Smooth muscle cell of the brain vasculature (primary cell): ENCODE measurements around the gene HDAC1.

ENCODE experiments used
- DNase-seq: peaks from one replicate; pipeline ENCODE4 v3.0.0-alpha.2; 2012; ENCODE audit warnings: low read depth, low spot score

The HDAC1 gene

DNA sequence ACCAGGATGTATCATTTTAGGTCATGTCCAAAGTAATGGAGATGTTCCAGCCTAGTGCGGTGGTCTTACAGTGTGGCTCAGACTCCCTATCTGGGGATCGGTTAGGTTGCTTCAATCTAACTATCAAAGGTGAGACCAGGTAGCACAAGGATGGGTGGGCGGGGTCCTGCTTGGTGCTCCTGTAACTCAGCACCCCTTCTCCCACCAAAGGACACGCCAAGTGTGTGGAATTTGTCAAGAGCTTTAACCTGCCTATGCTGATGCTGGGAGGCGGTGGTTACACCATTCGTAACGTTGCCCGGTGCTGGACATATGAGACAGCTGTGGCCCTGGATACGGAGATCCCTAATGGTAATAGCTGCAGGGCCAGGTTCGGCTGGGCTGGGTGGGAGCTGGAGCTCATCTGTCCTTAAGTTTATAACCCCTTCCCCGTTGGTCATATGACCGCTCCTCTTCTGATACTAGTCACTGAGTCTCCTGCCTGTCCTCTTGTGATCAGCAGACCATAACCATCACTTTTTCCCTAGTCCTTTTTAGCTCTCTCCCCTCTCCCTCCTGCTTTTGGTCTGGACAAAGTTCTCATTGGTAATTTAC is 38.8 kb downstream of the HDAC1 start:
- no peak for DNase-seq

- no peak for DNase-seq
These were observed 39.7 kb downstream of the HDAC1 start for GRCh38 chr1:32331549-32331948.

DNA sequence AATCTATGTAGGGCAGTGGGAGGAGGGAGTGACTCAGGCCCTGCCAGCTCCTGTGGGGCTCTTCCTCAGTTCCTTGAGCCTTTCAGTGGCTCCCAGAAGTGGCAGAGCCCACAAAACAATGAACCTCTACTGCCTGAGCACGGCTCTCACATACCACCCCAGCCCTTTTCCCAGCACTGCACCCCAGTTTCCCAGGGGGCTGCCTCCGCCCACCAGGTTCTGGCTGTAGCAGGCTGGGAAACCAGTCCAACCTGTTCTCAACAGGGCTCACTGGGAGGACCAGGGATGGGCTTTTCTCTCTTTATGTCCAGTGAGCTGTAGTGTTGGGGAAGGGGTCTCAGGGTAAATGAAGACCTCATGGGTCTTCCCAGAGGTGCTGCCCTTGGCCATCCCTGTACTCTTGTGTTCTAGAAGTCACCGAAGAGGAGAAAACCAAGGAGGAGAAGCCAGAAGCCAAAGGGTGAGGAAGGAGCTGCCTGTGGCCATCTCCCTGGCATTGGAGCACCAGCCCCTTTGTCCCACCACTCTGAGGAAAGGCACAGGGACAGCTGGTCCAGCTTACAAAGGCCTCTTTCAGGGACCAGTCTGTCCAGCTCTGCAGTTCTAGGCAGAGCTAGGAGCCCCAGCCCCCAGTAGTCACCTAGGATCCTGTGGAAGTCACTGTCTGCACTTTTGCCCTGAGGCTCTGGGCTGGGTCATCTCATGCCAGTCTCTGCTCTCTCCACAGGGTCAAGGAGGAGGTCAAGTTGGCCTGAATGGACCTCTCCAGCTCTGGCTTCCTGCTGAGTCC is 40.6 kb downstream of the HDAC1 start:
- no peak for DNase-seq

DNA sequence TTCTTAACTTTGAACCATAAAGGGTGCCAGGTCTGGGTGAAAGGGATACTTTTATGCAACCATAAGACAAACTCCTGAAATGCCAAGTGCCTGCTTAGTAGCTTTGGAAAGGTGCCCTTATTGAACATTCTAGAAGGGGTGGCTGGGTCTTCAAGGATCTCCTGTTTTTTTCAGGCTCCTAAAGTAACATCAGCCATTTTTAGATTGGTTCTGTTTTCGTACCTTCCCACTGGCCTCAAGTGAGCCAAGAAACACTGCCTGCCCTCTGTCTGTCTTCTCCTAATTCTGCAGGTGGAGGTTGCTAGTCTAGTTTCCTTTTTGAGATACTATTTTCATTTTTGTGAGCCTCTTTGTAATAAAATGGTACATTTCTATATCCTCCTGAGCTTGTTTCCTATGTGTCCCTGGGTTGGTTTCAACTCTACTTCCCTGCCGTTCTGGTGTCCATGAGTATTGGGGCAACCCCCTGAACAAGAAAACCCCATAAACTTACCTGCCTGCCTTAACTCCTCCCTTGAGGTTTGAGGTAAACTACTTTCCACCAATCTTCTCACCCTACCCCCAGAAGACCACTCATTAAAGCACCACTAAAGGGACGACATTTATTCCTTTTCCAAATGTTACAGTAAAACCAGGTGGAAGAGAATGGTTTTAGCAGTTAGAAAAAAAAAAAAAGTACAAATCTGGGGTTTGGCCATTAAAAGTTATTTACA is 41.5 kb downstream of the HDAC1 start:
- no peak for DNase-seq

GRCh38 chr1:32334274-32334861 is 42.5 kb downstream of the HDAC1 start:
- DNase-seq, result no peak

DNA sequence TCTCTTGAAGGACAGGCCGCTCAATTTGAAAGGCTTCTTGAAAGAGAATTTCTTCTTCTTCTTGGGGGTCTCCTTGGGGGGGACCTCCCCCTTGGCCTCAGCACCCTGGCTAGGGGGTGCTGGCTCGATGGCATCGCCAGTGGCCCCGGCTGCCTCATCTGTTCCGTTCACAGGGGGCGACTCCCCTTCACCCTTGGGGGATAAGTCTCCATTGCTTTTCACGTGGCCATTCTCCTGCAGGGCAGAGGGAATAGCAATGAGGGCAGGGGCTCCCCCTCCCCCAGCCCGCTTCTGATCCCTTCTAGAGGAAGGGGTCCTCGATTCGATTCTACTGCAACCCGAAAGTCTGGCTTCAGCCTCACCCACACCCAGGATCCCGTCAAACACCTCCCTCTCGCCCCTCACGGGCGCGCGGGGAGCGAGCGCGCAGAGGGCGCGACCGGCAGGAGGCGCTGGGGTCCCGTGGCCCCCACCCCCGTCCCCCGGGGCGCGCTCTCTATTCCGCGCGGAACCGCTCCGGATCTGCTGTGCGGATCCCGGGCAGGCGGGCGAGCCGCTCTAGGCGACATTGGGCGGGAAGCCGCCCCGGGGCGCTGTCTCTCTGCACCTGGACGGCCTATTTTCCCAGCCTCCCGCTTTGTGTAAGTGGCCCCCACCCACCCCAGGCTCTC is 43.1 kb downstream of the HDAC1 start:
- no peak for DNase-seq

- DNase-seq, result no peak
These were observed 43.6 kb downstream of the HDAC1 start for GRCh38 chr1:32335535-32335789.

- DNase-seq, result no peak
These were observed 44.1 kb downstream of the HDAC1 start, which contains the start of gene MARCKSL1 for GRCh38 chr1:32335790-32336590. TSS of gene MARCKSL1 (minus strand) at chr1:32336233. CDS start at chr1:32336033, 200 bp downstream.

GRCh38 chr1:32336591-32336932 is 44.7 kb downstream of the HDAC1 start:
- no peak for DNase-seq

GRCh38 chr1:32336963-32337675 is 45.2 kb downstream of the HDAC1 start:
- no peak for DNase-seq

DNA sequence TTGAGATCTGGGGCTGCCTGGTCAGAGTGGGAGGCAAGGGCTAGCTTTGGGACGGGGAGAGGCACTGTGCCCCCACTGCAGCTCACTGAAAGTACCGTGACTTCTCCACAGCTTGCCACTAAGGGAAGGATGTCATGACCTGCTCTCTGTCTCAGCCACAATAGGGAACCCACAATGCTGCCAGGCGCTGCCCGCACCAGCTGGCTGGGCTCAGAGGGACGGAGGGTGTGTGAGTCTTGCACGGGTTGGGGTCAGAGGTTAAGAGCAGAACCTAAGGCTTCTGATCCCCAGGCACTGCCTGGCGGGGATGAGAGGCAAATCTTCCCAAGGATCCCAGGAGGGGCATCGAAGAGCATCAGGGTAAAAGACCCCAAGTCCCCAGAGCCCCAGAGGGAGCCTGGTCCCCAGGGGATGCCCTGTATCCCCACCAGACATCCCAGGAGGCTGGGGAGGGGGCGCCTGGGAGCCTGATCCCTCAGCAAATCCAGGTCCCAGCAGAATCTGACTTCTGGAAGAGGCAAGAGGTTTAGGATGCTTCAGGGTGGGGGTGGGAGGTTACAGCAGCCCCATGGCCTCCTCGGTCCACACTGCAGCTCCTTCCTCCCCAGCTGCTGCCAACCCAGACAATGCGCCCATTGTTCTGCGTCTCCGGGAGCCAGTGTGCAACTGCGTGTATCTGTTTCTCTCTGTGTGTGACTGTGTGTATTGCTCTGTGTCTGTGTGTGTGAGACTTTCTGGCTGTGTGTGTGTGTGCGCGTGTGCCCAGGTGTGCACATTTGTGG is 46.2 kb downstream of the HDAC1 start:
- no peak for DNase-seq

DNA sequence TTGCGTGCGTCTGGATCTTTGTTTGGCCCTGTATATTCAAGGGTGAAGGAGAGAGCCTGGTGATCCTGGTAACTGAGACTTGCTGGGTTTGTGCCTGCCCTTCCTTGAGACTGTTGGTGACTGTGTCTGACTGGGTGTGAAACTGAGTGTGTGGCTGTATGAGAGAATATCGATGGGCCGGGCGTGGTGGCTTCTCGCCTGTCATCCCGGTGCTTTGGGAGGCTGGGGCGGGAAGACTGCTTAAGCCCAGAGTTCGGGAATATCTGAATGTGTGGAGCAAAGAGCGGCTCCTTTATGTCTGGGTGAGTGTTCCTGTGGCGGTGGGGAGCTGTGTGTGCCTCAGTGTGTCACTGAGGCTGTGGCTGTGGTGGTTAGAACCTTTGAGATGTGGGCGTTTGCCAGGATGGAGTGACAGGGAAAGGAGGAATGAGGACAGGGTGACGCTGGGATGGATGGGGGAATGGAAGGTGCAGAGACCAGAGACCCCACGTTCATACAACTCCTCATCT is 46.8 kb downstream of the HDAC1 start:
- DNase-seq, result no peak

- DNase-seq, result no peak
These were observed 47.6 kb downstream of the HDAC1 start for GRCh38 chr1:32339363-32339978.

GRCh38 chr1:32341186-32341757 is 49.4 kb downstream of the HDAC1 start:
- no peak for DNase-seq

GRCh38 chr1:32341971-32342370 is 50.1 kb downstream of the HDAC1 start:
- no peak for DNase-seq

GRCh38 chr1:32342704-32343103 is 50.8 kb downstream of the HDAC1 start:
- DNase-seq, result no peak

DNA sequence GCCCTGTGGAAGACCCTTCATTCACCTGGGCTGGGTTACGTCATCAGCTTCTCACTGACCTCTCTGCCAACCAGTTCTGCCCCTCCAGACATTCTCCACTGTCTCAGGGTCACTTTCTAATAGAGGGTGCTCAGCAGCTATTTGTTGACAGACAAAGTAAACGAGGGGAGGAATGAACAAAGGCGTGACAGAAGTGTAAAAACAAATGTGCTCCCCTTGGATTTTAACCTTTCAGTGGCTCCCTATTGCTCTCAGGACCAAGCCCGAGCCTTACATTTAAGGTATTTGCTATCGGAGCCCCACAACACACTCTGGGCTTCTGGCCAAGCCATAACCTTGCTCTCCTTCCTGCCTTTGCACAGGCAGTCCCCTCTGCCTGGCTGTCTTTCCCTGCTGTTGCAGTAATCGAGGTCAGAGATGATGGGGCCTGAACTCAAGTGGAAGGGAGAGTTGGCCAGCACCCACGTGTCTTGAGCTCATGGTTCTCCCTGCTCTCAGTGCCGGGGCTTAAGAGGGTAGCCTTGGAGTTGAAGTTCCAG is 53.5 kb downstream of the HDAC1 start:
- no peak for DNase-seq

DNA sequence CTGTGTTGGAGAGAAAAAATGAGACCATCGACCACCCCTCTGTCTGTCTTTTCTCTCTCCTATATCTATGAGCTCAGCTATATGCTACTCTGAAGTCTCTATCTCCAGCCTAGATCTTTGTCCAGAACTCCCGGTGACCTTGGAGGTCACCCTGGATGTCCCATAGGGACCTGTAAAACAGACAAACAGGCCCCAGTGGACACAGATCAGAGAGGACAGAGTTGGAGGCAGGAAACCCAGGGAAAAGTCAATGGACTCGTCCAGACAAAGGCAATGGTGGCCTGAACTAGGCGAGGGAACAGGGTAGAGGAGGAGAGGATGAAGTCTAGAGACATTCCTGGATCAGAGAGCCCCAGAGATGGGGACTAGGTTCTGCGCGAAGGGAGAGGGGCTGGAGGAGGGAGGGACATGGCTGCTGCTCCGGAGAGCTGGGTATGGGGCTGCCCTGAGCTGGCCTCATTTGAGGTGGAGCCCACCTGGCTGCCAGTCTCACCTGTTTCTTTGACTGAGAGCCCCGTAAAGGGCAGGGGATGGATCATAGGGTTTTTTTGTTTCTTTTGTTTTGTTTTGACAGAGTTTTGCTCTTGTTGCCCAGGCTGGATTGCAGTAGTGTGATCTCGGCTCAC is 54.8 kb downstream of the HDAC1 start:
- DNase-seq, result no peak
